ENCODE results near the gene EYS. TPM values are rescaled to one million over a fixed set of nuclear protein-coding genes. Genes with fewer than 3 reads are reported as not detected.
"Not testable (repeated sequence)": the region's sequence is repeated elsewhere in the genome, so short reads cannot be mapped to it uniquely, and the experiment has no call there.

Gene EYS
- total RNA-seq, 1 donor from 2014 or later: 1.0 TPM

DNA sequence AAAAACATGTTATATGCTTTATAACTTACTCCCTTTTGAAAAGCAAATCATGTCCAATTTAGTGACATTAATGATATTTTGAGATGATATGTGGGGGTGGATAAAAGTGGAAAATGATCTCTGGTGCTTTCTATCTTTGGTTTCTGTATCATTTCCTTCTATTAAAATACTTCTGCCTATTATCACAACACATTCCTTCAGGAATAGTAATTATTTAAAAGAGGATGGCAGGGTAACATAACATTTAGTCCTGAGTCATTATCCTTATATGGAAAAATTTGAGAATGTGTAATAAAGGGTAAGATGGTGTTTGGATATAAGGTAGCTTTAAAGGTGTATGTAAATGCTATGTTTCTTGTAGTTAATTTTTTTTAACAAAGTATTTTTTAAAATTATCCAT is 1413.7 kb downstream of the EYS start:
- no peak for DNase-seq

DNA sequence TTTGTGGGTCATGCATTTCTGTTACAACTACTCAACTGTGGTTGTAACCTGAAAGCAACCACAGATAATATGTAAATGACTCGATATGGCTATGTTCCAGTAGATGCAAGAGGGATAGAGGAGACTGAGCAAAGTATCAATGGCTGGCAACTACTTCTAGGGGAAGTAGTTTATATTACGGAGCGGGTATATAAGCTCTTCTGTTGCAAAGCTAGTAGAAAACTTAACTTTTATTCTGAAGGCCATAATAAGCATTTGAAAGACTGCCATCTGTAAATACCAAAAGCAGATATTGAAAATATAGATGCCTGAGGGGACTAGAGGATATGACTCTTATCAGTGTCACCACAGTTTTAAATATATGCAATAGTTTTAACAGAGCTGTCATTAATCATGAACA is 1416.2 kb downstream of the EYS start:
- no peak for DNase-seq

DNA sequence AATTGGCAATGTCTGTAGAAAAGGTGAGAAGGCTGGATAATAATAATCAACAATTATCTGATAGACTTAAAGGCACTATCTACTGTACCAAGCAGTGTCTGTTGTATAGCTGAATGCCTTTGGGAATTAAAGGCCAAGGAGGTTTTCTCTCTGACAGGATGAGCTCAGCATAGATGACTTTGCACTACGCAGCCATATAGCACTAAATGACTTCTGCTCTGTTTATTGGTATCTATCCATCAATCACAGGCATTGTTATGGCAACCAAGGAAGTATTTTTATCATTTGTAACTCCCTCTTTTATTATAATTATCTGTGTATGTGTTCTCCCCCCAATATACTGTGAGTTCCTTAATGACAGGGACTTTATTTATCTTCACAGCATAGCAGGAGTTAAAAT is 1417.1 kb downstream of the EYS start:
- DNase-seq: no peak

DNA sequence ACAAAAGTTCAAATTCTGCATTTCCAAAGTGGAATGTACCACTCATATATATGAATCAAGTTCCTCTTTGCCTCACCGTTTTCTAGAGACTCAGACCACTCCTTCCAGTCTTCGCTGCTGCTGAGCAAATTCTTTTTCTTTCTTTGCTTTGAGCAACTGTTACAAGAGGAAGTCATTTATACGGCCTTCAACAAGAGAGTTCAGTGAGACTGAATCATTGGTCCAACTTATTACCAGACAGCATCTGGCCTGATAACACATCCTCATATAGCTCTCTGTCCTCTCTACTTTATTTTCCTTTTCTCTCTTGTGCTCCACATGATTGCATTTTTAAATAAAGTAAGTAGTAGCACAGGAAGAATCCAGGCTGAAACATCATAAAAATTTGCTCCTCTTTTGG is 1418.7 kb downstream of the EYS start:
- DNase-seq: no peak

DNA sequence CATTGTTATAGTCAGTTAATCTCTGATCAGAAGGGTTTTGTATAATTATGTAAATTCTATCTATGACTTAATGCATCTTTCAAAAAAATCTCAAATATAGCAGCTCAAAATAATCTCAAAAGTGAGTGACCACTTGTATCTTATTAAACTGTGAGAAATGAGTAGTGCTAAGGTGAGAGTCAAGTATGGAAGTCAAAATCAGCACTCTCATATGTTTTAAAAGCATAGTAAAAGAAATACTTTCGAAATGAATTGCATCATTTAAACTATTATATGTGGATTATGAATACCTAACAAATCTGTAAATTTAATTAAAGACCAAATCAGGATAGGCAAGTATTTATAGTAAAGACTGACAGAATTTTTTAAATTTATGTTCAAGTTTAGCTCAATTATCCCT is 1425.9 kb downstream of the EYS start:
- no peak for DNase-seq

DNA sequence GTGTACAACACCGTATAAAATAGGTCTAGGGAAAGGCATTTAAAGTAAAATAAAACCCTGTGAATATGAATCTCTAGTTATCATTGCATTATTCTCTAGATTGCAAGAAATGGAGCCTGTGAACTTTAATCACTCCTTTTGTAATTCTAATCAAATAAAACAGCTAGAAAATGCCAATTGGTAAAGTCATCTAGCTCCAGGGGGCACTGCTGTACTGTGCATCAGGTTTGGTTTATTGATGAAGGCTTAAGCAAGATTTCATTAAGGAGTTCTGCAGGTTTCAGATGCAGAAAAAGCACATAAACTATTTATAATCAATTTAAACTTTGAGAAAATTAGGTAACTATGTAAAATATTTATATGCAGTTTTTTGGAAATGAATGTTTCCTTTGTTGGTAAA is 1426.5 kb downstream of the EYS start:
- peak; percentile 50 for DNase-seq

DNA sequence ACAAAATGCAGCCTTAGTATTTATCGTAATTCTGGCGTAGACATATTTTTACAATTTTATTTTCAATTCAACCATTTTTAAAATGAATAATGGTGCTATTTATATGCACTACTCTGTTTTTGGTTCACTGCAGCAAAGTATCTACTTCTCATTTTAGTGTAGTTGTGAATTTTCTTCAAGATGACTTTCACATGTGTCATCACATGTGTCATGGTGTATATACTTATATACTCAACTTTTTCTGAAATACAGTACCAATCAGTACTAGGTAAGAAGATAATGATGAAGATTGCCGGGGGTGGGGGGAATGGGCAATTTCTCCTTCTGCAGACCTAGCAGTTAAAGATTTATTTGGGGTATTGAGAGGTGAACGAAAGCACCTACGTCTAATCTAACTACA is 1436.9 kb downstream of the EYS start:
- no peak for DNase-seq

DNA sequence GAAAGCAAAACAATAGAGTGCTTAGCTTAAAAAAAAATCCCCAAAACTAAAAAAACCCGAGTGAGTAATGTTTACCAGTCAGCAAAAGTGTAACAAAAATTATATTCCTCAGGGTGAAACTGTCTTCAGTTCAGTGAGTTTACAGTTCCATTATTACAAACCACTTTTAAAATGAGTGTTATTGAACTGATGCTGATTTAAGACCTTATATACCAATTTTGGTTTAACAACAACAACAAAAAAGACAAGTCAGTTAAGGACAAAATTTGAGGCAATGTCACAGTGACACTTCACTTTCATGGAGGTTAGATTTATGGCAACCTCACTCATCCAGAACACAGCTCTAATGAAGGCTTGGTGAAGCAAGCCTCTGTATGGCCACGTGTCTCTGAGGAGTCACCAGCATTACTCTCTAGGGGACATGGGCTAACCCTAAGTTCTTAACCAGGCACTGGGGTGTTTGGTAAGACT is 1440.6 kb downstream of the EYS start:
- DNase-seq: no peak

DNA sequence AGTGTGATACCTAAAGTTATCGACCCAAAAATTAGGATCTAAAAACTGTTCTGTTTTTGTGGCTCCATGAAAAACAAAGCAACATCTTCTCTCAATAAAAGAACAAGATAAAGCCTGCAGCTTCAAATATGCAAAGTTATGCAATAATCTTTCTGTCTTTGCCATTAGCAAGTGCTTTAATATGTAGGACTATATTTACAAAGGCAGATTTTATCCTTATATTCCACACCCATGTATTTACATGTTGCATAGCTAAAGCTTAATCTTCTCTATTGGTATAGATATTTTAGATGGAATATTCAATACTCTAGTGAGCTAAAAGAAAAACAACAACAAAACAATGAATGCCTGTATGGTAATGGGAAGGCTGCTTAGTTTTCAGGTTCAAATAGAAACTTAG is 1443.2 kb downstream of the EYS start:
- no peak for DNase-seq

DNA sequence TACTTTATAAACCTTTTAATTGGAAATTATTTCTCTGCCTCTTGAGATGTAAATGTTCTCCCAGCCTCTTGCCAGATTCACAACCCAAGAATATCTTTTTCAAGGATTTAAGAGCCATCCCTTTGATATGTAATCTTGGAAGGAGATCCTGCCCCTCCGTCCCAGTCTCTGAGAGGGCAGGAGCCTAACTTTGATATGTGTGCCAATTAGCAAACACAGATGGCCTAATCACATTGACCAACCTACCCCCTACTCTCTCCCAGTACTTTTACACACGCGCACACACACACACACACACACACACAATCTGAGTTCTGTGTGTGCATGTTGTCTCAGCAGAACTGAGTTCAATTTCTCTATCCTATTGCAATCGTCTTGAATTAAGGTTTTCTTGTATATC is 1447.7 kb downstream of the EYS start:
- DNase-seq: no peak

DNA sequence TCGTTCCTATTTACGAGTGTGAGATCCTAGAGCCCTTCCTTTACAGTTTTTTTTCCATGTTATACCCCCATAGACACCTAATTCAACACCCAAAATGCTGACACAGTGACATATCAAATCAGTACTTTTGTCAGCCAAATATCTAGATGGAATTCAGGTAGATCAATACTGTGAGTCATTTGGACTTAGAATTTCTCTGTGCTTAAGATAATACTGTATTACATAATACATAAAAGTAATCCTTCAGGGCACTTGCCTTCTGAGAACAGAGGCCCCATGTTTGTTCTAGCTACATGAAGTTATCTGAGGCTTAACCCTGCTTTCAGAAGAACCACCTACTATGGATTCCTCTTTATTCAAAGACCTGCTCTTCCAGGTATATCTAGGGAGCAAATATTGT is 1448.3 kb downstream of the EYS start:
- peak; percentile 1 for DNase-seq

DNA sequence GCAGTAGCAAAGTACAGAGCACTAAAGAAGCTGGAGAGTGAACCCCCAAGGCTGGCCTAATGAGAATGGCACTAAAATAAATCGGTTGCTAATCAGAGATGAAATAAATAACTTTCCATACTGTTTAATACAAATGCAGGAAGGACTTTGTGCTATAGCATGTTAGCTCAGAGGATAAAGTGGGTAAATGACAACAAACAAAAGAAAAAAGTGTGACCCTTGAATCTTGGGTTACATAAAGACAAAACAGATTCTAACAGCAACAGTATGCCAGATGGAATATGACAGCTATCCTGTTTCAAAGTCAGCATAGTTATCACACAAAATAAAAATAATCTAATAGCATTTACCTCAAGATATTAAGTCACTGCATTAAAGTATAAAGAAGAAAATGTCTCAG is 1448.7 kb downstream of the EYS start:
- DNase-seq: no peak

DNA sequence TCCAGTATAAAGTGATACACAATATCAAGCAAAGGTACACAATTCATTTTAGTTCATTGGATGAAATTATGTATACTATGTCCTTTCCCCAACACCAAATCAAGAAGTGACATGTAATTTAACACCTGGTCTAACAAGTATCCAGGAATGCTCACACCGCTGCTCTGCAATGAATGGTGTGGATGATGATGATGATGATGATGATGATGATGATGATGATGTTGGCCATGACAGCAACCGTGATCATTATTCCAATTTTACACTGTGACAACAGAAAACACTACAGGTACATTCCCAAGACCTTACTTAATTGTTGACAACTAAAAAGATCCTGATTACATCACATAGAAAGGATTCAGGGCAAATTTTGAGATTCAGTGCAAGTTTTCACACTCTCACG is 1449.4 kb downstream of the EYS start:
- DNase-seq: no peak

DNA sequence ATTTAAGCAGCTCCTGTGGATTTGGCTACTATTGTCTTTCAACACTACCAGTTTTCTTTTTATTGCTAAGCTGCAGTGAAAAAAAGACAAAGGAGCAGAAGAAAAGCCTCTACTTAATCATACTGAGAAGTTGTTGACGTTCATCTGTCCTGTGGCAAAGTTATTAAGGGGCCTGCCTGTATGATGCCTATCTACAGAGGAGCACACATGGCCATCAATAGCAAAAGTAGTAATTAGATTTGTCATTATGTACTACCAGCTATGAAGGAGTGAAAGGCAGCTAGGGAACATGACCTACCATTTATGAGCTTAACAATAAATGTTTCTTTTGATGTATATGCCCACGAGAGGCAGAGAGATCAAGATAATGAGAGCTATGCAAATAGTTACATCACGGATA is 1450.5 kb downstream of the EYS start:
- no peak for DNase-seq

DNA sequence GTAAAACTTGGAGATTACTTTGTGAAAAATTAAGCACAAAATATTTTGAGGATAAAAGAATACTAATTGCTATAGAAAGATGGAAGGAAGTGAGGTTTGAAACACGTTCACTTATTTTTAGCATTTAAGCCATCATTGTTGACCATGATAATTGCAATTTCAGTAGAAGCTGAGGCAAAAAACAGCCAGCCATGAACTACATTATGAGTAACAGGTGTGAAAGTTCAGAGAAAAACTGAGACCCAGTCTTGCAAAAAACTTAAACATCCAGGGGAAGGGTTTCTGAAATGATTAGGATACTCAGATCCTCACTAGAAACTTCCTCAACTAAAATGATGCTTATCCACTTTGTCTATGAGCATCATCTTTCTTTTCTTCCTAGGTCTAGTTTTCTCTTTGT is 1452.0 kb downstream of the EYS start:
- DNase-seq: no peak

DNA sequence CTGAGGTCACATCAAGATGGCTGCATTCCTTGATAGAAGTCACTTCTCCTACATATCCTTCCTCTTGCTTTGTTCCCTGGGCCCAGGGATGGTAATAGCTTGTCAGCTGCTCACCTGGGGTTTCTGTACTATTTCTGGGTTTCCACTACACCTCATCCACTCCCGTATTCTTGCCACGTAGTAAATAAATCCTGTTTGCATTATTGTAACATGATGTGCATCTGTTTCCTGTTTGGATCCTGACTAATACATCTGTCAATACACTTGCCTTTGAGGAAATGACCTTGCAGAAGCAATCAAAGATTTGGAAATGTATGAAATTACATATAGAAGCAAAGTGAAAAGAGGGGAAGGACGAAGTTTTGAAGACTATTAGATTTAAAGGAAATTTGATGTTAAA is 1452.5 kb downstream of the EYS start:
- no peak for DNase-seq

DNA sequence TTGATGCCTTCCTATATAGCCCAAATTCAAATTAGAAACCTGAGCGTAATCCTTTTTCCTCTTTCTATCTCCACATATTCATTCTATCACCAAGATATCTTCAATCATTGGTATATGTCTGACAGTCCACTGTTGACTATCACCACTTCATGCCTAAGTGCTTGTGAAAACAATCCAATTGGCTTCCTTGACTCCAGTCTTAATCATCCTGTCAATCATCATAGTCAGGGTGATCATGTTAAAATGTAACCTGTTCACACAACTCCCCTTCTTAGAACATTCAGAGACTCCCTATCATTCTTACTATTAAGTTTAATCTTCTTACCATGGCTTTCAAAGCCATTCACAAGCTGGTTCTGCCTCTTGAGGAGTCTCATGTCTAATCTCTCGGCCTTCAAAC is 1454.8 kb downstream of the EYS start:
- DNase-seq: no peak

DNA sequence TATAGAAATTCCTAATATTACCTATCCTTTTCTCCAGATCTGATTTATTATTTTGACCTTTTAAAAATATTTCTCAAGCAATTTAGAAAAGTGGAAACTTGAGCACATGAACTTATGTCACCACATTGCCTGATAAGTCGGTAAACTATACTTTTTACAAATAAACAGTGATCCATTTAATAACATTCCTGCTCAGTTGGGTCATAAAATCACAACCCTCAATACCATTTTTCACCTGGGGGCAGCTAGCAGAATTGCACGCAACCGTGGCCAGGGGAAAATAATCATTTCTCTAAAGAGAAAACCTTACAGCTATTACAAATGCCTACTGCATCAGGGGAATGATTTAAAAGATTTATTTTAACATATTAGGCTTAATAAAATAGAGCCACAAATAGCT is 1456.9 kb downstream of the EYS start:
- DNase-seq: no peak

DNA sequence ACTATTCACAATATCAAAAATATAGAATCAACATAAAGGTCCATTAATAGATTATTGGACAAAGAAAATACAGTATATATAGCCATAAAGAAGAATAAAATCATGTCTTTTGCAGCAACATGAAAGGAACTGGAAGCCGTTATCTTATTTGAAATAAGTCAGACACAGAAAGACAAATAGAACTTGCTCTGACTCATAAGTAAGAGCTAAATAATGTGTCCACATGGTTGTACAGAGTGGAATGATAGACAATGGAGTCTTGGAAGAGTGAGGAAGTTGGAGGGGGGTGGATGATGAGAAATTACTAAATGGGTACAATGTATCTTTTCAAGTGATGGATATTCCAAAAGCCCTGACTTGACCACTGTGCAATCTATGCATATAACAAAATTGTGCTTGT is 1457.9 kb downstream of the EYS start:
- DNase-seq: no peak

DNA sequence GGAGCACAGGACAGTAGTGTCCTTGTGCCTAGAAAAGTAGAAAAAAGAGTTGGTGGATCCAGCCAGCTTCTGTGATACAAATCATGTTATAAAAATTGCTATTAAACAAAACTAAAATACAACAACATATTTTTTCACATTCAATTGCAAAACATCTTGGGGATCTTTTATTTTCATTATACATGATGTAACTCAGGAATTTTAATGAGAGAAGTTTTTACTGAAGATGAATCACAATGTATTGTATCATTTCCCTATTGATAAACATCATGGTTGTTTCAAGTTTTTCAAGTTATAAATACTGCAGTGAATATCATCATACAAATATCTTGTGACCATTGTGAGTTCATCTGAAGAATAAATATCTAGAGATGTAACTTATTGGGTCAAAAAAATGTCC is 1463.4 kb downstream of the EYS start:
- DNase-seq: no peak

DNA sequence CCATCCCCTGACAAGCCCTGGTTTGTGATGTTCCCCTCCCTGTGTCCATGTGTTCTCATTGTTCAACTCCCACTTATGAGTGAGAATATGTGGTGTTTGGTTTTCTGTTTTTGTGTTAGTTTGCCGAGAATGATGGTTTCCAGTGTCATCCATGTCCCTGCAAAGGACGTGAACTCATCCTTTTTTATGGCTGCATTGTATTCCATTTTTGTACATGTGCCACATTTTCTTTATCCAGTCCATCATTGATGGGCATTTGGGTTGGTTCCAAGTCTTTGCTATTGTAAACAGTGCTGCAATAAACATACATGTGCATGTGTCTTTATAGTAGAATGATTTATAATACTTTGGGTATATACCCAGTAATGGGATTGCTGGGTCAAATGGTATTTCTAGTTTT is 1468.1 kb downstream of the EYS start:
- DNase-seq: not testable (repeated sequence)

DNA sequence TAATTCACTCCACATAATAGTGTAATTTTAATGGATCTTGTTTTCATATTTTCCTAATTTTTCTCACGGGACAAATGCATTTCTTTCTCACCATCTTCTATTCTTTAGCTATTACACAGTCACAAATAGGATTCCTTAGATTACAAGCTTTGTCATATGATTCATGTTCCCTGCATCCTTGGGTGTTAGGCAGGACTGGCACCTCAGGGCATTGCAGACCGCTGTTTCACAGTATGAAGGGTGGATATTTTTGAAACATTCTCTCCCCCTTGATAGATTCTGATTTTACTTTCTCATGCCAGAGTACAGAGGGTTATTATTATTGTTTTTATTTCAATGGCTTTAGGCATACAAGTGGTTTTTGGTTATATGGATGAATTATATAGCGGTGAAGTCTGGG is 1469.0 kb downstream of the EYS start:
- DNase-seq: no peak

DNA sequence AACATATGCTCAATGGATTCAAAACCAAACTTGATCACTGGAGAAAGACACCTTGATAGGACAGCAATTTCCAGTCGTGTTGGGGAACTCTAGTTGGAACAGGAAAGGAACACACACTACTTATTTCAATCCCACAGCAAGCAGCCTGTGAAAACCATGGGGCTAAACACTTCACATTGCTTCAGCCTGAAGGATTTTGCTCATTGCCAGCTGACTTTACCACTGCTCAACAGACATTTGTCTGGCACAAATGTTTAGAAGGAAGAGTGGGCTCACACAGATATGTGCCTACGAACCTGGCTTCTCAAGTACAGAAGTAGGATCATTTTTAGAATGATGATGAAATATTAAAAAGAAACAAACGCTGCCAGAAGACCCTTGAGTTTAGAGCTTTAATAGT is 1473.3 kb downstream of the EYS start:
- DNase-seq: no peak

DNA sequence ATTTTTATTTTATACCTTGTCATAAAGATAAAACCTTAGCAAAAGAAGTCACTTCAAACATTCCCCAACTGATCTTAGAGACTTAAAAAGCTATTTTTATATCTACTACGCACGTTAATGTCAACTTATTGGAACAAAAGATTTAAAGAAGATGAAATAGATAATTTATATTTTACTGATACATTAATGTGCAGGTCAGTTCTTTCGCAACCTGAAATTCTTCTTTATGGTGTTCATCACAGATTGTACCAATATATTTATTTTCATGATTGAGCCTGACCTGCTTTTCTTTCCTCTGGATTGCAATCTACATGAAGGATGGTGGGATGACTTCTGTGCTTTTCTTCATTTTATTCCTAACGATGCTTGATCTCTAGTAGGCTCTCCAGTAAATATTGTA is 1475.1 kb downstream of the EYS start:
- DNase-seq: no peak

DNA sequence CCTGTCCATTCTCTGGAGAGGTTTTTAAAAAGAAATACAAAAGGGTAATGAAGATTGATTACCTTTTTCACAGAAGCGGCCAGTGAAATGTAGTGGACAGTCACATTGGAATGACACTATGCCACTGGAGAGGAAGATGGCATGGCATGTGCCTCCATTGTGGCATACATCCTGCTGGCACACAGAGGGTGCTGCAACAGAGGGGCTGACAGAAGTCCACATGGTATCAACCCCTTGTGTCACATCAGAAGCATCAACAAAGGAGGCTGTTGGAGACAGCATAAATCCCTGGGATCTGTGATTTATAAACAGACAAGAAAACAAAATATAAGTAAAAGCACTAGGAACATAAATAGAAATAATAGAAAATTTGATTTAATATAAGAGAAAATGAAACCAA is 1476.5 kb downstream of the EYS start:
- DNase-seq: no peak

DNA sequence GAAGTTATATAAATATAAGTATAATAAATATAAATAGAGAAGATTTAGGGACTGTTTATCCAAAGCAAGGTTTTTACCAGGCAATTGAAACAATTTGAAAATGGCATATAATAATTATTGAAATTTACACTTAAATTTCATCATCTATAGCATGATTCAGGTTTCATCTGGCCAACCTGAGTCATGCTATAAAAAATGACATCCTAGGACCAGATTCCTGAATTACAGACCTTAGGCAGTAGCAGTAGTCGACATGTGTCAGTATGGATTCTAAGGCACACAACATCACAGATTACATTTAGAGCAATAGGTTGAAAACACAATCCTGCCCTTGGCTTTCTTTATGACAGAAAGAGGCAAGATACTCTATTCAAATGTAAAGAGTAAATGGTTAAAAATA is 1479.2 kb downstream of the EYS start:
- no peak for DNase-seq

Data from tongue (tissue), 2 donors.